ENCODE measurements around the gene ZNF343.
A peak's percentile ranks its signal among the peaks of the same experiment; 100 is the strongest.
"Not testable (repeated sequence)": the region's sequence is repeated elsewhere in the genome, so short reads cannot be mapped to it uniquely, and the experiment has no call there.

The ZNF343 gene

DNA sequence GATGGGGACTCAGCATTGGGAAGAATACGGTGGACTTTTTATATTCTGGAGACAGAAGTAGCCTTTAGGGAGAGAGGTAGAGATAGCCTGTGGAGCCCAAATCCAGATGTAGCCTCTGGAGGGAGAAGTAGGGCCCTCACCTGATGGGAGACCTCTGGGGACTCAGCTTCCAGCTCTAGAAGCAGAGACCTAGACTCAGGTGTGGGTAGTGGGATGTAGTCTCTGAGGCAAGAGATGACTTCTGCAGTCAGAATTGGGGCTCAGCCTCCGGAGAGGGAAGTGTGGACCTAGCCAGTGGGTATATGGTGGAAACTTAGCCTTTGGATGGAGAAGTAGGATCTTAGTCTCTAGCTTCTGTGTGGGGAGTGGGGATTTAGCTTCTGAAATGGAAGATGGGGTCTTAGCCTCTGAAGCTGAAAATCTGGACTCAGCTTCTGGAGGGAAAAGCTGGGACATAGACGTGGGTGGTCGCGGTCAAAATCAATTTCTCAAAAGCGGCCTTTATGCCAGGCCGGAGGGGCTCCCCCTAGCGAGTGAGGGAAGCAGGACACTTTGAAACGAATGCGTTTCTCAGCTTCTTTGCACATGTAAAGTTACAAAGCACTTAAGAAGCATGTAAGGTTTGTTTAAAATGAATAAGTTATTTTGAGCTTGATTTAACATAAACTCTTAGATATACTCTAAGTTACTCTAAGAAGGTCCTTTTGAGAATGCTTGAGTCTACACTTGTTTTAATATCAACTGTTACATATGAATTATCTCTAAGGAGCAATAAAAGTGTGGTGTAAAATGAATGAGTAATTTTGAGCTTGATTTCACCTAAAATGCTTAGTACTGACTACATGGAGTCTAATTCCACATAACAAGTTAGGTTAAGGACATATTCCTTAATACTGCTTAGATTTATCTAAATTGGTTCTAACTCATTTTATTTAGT lies 12.9 kb upstream of the ZNF343 start:
- DNase-seq, result peak; percentile 44

DNA sequence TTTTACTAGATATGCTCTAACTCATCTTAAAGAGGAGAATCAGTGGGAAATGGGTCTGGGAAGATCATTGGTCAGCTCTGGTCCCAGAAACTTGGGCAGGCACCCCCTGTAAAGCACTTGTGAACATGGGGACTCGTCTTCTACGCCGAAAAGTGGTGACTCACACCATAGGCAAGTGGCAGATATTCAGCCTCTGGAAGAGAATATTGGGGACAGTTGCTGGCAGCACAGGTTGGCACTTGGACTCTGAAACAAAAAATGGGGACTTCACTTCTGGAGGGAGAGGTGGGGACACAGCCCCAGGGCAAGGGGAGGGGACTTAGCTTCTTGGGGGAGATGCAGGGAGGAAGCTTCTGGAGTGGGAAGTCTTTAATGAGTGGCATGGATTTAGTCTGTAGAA lies 11.9 kb upstream of the ZNF343 start:
- DNase-seq, result no peak

DNA sequence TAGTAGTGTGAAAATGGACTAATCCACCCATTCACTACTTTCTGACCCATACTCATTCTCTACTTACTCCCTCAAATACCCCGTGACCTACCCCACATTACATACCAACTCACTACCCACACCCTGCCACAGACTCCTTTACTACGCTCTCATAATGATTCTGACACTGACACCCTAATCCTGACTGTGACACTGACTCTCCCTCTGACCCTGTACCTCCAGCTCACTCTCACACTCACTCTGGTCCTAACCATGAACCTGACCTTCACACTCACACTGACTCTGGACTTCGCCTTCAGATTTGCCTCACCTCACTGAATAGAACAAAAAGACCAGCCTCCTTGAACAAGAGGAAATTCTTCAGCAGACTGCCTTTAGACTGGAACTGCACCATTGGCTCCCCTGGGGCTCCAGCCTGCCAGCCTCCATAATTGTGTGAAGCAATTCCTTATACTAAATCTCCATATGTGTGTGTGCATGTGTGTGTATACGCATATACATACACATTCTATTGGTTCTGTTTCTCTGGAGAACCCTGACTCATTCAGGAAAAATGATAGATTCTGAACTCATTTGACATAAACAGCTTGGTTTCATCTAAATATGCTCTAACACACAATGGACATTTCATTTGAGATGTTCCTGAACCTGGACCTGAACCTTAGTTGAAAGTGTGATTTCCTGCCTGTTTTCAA lies 10.5 kb upstream of the ZNF343 start:
- DNase-seq, result no peak

DNA sequence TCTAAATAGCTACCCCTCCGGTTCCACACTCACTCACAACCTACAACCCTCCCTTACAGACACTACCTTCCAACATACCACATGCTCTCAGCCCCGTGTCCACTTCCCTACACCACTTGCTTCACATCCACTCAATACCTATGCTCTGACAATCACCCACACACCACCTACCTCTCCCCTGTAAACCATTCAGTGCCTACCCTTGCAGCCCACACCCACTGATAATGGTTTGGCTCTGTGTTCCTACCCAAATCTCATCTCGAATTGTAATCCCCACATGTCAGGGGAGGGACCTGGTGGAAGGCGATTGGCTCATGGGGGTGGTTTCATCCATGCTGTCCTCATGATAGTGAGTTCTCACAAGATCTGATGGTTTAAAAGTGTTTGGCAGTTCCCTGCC lies 9.8 kb upstream of the ZNF343 start:
- DNase-seq, result no peak

DNA sequence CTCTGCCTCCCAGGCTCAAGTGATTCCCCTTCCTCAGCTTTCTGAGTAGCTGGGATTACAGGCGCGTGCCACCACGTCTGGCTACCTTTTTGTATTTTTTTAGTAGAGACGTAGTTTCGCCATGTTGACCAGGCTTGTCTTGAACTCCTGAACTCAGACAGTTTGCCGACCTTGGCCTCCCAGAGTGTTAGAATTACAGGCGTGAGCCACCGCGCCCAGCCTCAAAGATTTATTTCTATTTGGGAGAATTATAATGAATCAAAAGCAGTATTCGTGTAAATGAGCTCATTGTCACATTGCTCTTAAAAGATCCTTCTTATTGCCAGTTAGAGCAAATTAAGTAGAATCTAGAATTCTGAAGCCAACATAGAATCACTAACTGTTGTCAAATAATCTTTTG lies 9.4 kb upstream of the ZNF343 start:
- DNase-seq, result no peak

DNA sequence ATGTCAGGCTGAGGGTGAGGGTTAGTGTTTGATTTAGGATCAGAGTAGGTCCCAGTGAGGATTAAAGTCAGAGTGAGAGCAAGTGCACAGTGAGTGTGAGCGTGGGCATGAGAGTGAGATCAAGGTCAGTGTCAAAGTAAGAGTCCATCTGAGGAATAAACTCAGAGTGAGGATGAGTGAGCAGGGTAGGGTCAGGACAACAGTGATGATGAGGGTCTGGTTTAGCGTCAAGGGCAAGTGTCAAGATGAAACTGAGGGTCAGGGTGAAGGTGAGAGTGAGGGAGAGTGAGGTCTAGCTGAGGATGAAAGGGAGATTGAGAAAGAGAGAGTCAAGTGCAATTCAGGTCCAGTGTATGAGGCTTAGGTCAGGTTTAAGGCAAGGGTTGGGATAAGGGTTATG lies 7.7 kb upstream of the ZNF343 start:
- no peak for DNase-seq

DNA sequence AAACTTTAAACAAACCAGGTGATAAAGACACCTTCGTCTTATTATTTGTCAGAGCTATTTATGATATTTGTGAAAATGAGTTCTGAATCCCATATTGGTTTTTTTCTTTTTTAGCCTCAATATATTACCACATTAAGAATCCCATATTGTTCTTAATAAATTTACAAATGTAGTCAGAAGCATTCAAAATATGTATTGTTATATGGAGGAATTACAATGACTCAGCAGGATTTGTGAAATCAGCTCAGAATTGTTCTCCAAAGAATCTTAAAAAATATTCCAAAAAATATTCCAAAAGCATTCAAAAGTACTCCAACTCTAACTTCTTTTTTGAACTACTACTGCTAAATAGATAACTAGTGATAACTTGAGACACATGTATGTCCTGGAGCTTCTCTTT lies 6.5 kb upstream of the ZNF343 start:
- no peak for DNase-seq

DNA sequence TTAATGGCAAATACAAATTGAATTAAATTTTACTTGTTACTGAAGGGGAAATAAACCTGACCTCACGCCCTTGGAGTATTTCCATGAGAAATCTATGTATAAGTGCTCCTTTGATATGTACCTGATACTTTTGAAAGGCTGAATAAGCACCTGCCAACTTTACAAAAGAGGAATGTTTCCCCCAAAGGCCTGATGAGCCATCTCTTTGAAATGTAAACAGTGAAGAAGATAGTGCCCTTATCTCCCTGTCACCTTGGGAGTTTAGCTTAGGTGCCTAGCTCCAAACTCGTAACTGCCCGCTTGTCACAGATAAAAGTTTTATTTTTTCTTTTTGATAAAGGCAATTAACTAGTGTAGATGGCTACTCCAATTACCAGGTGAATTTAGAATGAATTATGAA lies 1.1 kb upstream of the ZNF343 start:
- DNase-seq, result no peak

DNA sequence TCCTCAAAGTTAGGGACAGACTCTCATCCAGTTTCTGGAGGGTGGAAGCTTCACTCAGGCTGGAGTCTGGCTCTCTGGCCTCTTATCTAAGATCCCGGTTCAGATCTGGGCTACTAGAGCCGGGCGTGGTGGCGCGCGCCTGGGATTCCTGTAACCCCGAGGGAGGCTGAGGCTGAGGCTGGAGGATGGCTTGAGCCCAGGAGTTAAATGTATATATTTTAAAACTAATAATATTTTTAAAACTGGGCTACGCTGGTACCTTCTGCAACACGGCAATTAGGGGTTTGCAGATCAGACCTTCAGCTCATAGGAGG lies 710 bp upstream of the ZNF343 start:
- no peak for DNase-seq

DNA sequence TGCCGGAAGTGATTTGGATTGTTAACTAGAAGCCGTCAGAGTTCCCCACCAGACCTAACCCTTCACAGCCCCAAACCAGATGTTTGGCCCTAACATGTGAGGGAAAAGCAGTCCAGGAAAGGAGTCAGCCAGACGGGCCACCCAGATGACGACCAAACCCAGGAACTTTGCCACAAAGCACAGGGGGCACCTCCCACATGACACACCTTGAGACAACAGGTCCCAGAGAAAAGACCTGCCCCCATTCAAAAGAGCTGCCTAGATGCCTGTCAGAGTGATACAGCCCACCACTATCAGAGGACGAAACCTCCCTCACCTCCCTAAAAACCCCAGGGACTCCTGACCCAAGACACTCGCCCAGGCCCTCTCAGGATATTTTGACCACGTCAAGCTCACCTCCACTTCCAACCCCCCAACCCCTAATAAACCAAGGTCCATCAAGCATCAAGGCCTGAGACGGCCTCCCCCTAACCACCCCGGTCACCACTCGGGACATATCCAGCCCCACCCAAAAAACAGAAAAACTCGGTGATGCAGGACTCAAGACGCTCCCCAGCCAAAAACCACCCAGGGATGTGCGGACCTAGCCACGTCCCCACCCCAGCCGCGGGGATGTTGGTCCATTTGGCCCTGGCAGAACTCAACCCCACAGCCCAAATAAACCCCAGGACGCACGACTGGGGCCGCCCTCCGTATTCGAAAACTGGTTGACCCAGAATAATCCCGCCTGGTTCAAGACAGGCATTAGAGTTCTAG lies 662 bp downstream of the ZNF343 start:
- DNase-seq, result no peak

DNA sequence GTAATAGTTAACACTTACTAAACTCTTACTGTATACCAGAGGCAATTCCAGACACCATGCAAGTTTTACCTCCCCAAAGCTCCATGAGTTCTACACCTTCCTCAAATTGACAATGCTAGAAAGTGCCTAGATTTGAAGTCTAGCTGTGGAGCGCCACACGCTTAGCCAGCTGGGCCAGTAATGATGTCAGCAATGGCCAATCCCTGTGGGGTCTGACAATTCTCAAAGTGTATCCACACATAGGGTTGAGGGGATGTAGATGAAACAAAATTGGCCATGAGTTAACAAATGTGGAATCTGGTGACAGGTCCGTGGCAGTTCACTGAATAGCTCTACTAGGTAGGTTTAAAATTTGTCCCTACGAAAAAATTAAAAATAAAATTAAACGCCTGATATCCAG lies 1.3 kb downstream of the ZNF343 start:
- DNase-seq, result no peak

DNA sequence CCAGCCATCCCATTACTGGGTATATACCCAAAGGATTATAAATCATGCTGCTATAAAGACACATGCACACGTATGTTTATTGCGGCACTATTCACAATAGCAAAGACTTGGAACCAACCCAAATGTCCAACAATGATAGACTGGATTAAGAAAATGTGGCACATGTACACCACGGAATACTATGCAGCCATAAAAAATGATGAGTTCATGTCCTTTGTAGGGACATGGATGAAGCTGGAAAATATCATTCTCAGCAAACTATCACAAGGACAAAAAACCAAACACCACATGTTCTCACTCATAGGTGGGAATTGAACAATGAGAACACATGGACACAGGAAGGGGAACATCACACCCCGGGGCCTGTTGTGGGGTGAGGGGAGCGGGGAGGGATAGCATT lies 2.3 kb downstream of the ZNF343 start:
- DNase-seq, result not testable (repeated sequence)

DNA sequence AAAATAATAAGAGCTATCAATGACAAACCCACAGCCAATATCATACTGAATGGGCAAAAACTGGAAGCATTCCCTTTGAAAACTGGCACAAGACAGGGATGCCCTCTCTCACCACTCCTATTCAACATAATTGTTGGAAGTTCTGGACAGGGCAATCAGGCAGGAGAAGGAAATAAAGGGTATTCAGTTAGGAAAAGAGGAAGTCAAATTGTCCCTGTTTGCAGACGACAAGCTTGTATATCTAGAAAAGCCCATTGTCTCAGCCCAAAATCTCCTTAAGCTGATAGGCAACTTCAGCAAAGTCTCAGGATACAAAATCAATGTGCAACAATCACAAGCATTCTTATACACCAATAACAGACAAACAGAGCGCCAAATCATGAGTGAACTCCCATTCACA lies 3.9 kb downstream of the ZNF343 start:
- not testable (repeated sequence) for DNase-seq

DNA sequence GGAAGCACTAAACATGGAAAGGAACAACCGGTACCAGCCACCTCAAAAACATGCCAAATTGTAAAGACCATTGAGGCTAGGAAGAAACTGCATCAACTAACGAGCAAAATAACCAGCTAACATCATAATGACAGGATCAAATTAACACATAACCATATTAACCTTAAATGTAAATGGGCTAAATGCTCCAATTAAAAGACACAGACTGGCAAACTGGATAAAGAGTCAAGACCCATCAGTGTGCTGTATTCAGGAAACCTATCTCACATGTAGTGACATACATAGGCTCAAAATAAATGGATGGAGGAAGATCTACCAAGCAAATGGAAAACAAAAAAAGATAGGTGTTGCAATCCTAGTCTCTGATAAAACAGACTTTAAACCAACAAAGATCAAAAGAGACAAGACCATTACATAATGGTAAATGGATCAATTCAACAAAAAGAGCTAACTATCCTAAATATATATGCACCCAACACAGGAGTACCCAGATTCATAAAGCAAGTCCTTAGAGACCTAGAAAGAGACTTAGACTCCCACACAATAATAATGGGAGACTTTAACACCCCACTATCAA lies 5.8 kb downstream of the ZNF343 start:
- not testable (repeated sequence) for DNase-seq

DNA sequence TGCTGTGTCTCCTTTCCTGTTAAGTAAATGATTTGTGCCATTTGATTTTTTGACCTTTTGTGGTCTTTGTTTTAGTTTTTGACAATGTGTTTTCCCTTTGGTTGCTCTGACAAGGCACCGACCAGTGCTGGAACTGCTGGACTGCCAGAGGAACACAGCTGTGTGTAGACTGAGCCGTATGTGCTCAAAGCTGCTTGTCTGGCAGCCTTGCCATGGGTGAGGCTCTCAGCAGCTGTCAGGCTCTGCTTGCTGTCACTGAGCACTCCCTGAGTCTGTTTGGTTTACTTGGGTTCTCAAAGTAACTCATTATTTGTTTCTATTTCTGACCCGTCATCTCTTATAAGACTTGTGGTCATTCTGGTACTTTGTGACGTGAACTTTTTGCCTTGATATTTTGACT lies 23.1 kb downstream of the ZNF343 start:
- DNase-seq, result no peak

DNA sequence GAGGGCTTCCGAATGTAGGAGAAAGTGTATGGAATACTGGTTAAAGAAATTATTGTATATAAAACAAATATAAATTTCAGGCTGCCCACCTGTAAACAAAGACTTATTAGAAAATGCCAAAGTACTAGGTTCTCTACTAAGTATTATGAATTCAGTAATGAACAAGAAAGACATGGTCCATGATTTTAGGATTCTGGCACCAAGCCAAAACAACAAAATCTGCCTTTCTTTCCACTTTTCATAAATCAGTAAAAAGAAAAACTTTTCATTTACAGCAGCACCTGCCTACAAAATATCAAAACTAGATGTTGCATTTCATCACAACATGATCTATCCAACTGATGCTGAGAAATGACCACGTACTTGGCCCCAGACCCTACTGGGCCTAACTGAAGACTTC lies 23.6 kb downstream of the ZNF343 start:
- DNase-seq, result no peak

DNA sequence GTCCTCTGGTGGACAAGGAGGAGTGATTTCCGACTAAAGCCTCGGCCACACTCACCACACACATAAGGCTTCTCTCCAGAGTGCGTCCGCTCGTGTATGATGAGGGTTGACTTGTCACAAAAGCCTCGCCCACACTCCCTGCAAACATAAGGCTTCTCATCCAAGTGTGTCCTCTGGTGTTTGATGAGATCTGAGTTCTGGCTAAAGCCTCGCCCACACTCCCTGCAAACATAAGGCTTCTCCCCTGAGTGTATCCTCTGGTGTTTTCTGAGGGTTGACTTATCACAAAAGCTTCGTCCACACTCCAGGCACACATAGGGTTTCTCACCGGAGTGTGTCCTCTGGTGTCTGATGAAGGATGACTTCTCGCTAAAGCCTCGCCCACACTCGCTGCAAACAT lies 25.2 kb downstream of the ZNF343 start:
- no peak for DNase-seq

DNA sequence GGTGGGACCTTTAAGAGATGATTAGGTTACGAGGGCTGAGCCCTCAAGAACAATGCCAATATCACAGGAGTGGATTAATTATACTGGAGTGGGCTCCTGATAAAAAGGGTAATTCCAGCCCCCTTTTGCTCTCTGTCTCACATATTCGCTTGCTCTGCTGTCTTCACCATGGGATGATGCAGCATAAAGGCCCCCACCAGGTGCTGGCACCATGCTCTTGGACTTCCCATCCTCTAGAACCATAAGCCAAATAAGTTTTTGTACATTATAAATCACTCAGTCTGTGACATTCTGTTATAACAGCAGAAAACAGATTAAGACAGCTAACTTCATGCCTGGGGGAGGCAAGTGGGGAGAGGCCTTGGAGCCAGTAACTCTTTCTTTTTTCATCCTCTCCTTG lies 28.3 kb downstream of the ZNF343 start:
- DNase-seq, result no peak

DNA sequence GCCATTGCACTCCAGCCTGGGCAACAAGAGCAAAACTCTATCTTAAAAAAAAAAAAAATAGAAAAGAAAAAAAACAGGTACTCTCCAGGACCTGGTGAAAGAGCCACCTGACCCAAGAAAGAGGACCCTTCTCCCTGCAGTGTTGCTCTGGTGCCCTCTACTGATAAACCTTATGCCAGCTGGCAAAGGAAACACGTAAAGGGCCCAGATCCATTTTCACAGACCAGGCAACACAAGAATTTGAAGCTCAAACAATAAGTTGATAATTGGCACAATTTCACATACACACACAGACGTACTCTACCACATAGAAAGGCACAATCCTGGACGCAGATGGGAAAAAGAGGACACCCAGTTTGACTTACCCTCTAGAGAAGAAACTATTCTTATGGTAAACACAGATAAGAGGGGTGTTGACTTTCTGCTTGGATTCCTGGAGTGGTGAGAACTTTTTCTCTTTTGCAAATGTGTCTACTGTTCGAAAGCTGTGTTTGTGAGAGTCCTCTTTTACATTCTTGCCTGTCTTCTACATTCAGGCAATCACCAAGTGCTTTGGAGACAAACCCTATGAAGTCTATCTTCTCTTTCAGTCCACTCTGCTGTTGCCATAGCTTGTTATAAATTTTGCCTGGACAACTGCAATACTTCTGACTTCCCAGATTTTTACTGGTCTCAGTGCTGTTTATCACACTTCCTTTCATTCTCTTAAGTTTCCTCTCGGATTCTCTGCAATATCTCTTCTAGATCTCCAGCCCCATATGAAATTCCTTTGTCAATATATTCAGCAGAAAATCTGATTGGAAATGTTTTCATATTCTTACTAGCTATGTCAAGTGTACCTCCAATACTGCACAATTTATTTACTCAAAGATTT lies 31.7 kb downstream of the ZNF343 start:
- DNase-seq, result no peak

DNA sequence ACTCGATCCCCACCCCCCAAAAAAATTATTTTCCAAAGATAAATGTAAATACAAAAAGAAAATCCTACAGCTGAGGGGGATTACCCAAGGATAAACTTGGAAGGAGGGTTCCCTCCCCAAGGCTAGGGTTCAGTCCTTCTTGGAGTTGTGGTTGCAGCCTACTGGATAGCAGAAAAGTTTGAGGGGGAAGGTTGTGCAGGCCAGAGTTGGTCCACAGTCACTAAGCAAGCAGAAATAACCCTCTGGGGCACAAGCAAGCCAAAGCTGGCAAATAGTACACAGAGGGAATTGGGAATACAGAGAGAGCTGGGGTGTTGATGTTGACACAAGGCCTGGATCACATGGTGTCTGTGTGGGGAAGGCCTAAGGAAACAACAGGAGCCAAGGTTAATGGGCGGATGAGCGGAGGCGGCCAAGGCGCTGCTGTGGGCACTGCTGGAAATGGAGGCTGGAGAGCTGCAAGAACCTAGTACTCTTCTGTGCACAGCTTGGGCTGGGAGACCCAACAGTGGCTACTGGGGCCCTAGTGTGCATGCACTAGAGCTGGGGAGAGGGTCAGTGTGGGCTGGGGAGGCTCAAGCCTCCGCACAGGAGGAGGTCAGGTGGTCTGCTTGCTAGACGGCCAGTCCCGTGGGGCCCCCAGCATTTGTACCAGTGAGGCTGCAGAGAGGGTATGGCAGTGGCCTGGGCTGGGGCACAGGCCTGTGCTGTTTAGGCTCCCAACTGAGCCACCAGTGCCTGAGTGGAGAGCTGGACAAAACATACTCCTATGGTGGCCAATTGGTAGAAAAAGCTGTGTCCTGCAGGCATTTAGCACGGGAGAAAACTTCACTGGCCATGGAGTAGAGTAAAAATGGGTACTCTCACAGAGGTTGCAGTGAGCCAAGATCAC lies 32.6 kb downstream of the ZNF343 start:
- no peak for DNase-seq

DNA sequence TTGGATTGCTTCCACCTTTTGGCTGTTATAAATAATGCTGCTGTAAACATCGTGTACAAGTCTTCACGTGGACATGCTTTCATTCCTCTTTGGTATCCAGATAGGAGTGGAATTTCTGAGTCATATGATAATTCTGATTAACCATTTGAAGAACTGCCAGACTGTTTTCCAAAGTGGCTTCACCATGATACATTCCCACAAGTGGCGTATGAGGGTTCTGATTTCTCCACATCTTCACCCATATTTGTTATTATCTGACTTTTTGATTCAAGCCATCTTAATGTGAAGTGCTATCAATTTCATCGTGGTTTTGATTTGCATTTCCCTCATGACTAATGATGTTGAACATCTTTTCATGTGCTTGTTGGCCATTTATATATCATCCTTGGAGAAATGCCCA lies 35.2 kb downstream of the ZNF343 start:
- DNase-seq, result no peak
